Colonic mucosa (tissue), 4 donors: ENCODE measurements around the gene ANKS1B. TPM values are rescaled to one million over a fixed set of nuclear protein-coding genes. Genes with fewer than 3 reads are reported as not detected.

Experiments used
- DNase-seq: peaks from one replicate; pipeline ENCODE4 v3.0.0-alpha.2; 2020
- H3K27ac ChIP-seq: fragments of 200-600 bp; one replicate; pipeline ENCODE4 v1.8.0; 2021
- H3K27me3 ChIP-seq: fragments of 200-600 bp; one replicate; pipeline ENCODE4 v1.8.0; 2021
- H3K36me3 ChIP-seq: fragments of 200-600 bp; one replicate; pipeline ENCODE4 v1.8.0; 2021
- H3K4me1 ChIP-seq: fragments of 200-600 bp; one replicate; pipeline ENCODE4 v1.8.0; 2021; ENCODE audit warnings: mild to moderate bottlenecking
- H3K4me3 ChIP-seq: fragments of 200-600 bp; one replicate; pipeline ENCODE4 v1.8.0; 2021
- H3K9ac ChIP-seq, 2 donors: one replicate each; pipeline ENCODE4 v1.7.0; 2013; ENCODE audit warnings: control low read depth in 2 of 2, low read depth in 2 of 2, low read length in 2 of 2
- H3K9me3 ChIP-seq: fragments of 200-600 bp; one replicate; pipeline ENCODE4 v1.8.0; 2021
- intact Hi-C: fragments of 100-400 bp; cut with DNase I; formaldehyde crosslinking; loops from one replicate; pipeline ENCODE4 v1.14.1; 2022
- total RNA-seq, 2 donors: library from RNA; stranded (reverse); fragmentation: NEBNext Ultra II Directional in 1 of 2; extraction: Animal tissue kit (Norgen Biotek cat#: 25700) in 1 of 2; gene quantifications; one replicate each; pipeline ENCODE4 v1.2.1, GENCODE V29; 2021
- TF ChIP-seq, protein P1 (sequence below): fragments of 200-600 bp; IDR thresholded peaks from one replicate; pipeline ENCODE4 v1.8.0; 2022; ENCODE audit warnings: antibody characterized with exemption, mild to moderate bottlenecking
- donor health status: healthy.
- donor health status: DM: no; HTN: no; CAD: no.
- donor health status: DM: no; HTN: no; CAD: no.

Gene ANKS1B
- total RNA-seq, 2 donors from 2014 or later = 1.7 to 3.3 TPM

DNA sequence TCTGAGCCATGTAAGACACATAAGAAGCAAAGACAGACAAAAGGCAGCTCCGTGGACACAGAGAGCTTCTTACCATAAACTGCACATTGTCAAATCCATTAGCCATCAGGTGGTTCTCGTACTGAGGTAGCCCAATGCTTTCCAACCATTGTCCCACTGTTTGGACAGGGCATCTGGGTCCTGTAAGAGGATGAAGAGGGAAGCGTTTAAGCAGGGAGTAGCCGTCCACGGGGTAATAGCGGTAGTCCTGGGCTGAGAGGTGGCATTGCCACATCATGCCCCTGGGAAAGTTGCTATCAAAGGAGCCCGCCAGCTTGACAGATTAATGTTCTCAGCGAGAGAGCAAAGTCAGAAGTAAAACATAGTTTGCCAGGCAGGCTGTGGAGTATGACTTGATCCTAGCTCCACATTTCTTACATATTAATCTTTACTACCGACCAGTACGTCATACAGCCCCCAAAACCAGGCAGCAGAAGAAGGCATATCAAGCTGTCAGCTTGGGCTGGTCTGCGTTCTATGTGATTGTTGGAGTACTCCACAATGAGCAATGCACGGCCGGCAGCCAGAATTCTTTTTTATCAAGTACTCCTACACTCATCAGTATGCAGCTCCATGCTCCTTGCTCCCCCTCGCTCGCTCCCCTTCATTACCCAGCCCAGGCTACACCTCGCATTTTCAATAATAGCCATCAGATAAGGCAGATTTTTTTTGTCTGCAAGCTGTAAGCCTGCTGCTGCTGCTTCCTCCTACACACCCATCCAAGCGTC lies 830.3 kb downstream of the ANKS1B start:
- H3K4me3 ChIP-seq = no peak overlapping the region
- intact Hi-C loops = no loop called here
- no peak overlapping the region for H3K27ac ChIP-seq
- DNase-seq = no peak
- H3K9me3 ChIP-seq = no peaks in the 10 kb centered on the region
- no peaks in the 10 kb centered on the region for H3K36me3 ChIP-seq
- no peaks in the 10 kb centered on the region for H3K4me1 ChIP-seq
- TF ChIP-seq, protein P1, sequence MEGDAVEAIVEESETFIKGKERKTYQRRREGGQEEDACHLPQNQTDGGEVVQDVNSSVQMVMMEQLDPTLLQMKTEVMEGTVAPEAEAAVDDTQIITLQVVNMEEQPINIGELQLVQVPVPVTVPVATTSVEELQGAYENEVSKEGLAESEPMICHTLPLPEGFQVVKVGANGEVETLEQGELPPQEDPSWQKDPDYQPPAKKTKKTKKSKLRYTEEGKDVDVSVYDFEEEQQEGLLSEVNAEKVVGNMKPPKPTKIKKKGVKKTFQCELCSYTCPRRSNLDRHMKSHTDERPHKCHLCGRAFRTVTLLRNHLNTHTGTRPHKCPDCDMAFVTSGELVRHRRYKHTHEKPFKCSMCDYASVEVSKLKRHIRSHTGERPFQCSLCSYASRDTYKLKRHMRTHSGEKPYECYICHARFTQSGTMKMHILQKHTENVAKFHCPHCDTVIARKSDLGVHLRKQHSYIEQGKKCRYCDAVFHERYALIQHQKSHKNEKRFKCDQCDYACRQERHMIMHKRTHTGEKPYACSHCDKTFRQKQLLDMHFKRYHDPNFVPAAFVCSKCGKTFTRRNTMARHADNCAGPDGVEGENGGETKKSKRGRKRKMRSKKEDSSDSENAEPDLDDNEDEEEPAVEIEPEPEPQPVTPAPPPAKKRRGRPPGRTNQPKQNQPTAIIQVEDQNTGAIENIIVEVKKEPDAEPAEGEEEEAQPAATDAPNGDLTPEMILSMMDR = no peak
- no peaks in the 10 kb centered on the region for H3K27me3 ChIP-seq
- H3K9ac ChIP-seq = no peak overlapping the region

DNA sequence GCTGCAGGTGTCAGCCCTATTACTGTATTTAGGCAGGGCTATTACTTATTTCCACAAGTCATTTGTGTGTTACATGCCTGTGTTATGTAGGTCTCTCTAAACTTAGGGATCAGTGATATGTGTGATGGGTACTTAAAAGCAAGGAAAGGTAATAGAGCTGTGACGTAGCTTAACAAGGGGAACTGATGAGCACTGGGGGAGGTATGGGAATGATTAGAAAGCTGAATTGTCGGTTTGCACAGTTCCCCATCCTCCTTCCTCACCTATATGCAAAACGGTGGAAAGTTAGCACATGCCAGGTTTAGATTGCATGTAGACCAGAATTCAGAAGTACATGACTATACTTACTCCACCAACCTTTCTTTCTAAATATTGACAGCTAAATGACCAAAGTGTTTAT lies 831.4 kb downstream of the ANKS1B start:
- H3K36me3 ChIP-seq = no peaks in the 10 kb centered on the region
- H3K9ac ChIP-seq = no peak overlapping the region
- H3K4me1 ChIP-seq = no peaks in the 10 kb centered on the region
- no peak for DNase-seq
- no peaks in the 10 kb centered on the region for H3K27me3 ChIP-seq
- H3K27ac ChIP-seq = no peak overlapping the region
- TF ChIP-seq, protein P1 = no peak
- H3K4me3 ChIP-seq = no peak overlapping the region
- intact Hi-C loops = no loop called here
- no peaks in the 10 kb centered on the region for H3K9me3 ChIP-seq

DNA sequence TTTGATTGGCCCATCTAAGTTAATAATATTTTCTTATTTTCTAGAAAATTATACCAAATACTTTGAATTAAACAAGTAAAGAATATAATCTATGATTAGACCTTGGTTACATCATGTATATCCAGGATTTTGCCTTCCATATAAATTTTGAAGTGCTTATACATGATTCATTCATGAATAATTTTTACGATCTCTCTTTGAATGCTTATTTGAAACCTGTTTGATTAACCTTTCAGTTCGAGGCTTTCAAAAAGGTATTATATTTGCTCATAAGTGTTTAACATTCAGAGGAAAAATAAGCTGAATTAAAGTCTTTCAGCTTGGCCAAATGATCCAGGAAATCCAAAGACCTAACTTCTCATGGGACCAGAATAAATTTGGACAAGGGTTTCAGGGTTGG lies 832.4 kb downstream of the ANKS1B start:
- H3K27ac ChIP-seq = no peak overlapping the region
- intact Hi-C loops = no loop called here
- DNase-seq = no peak

DNA sequence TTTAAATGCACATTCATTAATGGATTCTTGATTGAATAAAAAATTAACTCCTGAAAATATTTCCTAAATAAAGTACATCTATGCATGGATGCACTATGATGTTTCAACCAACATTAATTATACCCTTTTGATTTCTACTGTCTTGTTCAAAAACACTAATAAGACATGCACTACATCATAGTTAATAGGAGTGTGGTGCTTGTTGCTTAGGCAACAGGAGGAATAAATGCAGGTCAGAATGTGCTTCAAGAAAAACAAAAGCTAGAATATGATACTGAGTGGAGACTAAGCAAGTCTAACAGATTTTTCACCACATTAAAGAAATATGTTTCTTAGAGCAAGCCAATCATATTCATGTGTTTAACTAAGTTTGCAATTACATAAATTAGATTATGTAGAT lies 833.0 kb downstream of the ANKS1B start:
- H3K36me3 ChIP-seq = no peaks in the 10 kb centered on the region
- no peak overlapping the region for H3K27ac ChIP-seq
- TF ChIP-seq, protein P1 = no peak
- intact Hi-C loops = no loop called here
- H3K9ac ChIP-seq = no peak overlapping the region
- no peak for DNase-seq
- H3K4me3 ChIP-seq = no peak overlapping the region
- no peaks in the 10 kb centered on the region for H3K9me3 ChIP-seq
- H3K4me1 ChIP-seq = no peaks in the 10 kb centered on the region
- no peaks in the 10 kb centered on the region for H3K27me3 ChIP-seq

More for the DNA sequence above, 832.4 kb downstream of the ANKS1B start:
- Histone ChIP-seq H3K36me3 (no peaks in the 10 kb centered on the region), H3K9ac (no peak overlapping the region), H3K4me1 (no peaks in the 10 kb centered on the region), H3K4me3 (no peak overlapping the region), H3K9me3 (no peaks in the 10 kb centered on the region), H3K27me3 (no peaks in the 10 kb centered on the region)
- TF ChIP-seq, protein P1 = no peak

GRCh38 chr12:99147130-99147529 lies 837.6 kb downstream of the ANKS1B start:
- Histone ChIP-seq H3K27me3 (no peaks in the 10 kb centered on the region), H3K9me3 (no peaks in the 10 kb centered on the region), H3K36me3 (no peaks in the 10 kb centered on the region), H3K27ac (no peak overlapping the region), H3K4me3 (no peak overlapping the region), H3K9ac (no peak overlapping the region), H3K4me1 (no peaks in the 10 kb centered on the region)
- no peak for DNase-seq
- TF ChIP-seq, protein P1 = no peak
- intact Hi-C loops = no loop called here
